SH-SY5Y (cell line): Measurements from ENCODE around the gene THRB.

Experiments used
- GATA2 ChIP-seq: IDR thresholded peaks from 2 replicates; pipeline ENCODE4 v1.6.1; 2011; ENCODE audit warnings: mild to moderate bottlenecking, low read depth, low read length
- GATA3 ChIP-seq: IDR thresholded peaks from 2 replicates; pipeline ENCODE4 v1.6.1; 2011; ENCODE audit warnings: low read depth, mild to moderate bottlenecking, low read length, moderate library complexity

DNA sequence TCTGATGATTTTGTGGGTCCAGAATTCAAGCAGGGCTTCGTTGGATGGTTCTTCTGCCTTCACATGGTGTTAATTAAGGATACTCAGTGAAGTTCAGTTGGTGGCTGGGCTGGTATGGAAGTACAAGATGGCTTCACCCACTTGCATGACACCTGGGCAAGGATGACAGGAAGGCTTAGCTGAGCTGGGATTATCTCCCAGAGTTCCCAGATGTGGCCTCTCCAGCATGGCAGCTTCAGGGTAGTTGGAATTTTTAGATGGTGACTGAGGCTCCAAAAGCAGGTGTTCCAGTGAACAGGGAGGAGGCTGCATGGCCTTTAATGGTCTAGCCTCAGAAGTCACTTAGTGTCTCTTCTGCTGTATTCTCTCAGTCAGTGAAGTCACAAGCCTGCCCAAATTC is 135.5 kb downstream of the THRB start:
- TF ChIP-seq GATA2 (no peak), GATA3 (no peak)
